A673 (cell line): ENCODE measurements around the gene RASSF3. TPM values are rescaled to one million over a fixed set of nuclear protein-coding genes. Genes with fewer than 3 reads are reported as not detected.

Source experiments
- BruUV-seq: library from RNA; stranded (reverse); fragments of 400-500 nt; replicated peaks from 2 replicates; lab custom pipeline; 2021; lab: Mats Ljungman, UMichigan
- CTCF ChIA-PET: fragments of 300-600 bp; sonication (Branson Sonifier 250); formaldehyde crosslinking; loops from one replicate; lab custom pipeline; 2022; ENCODE audit warnings: antibody characterized with exemption; lab: Charles Lee
- POLR2A ChIA-PET: fragments of 300-600 bp; sonication (Branson Sonifier 250); formaldehyde crosslinking; loops from one replicate; lab custom pipeline; 2022; ENCODE audit warnings: antibody characterized with exemption; ENCODE audit not compliant: low non-redundant PET; lab: Charles Lee
- DNase-seq: peaks from one replicate; pipeline ENCODE4 v3.0.0-alpha.2; 2015; ENCODE audit warnings: low spot score
- H3K27ac ChIP-seq: fragments of 200-600 bp; sonication (generic); 2 replicates; pipeline ENCODE4 v1.5.1; 2016; ENCODE audit warnings: mixed run types, low read depth, mild to moderate bottlenecking, mixed read lengths, antibody characterized with exemption, low read length; ENCODE audit not compliant: poor library complexity, severe bottlenecking
- H3K27me3 ChIP-seq: fragments of 200-600 bp; sonication (generic); replicated peaks from 2 replicates; pipeline ENCODE4 v1.6.1; 2017; ENCODE audit warnings: mixed run types, low read depth, mild to moderate bottlenecking, mixed read lengths, antibody characterized with exemption, low read length; ENCODE audit not compliant: insufficient read depth, poor library complexity
- H3K36me3 ChIP-seq: fragments of 200-600 bp; sonication (generic); 2 replicates; pipeline ENCODE4 v1.6.1; 2016; ENCODE audit warnings: mixed run types, mild to moderate bottlenecking, mixed read lengths, antibody characterized with exemption, low read length; ENCODE audit not compliant: insufficient read depth, poor library complexity, severe bottlenecking
- H3K4me1 ChIP-seq: fragments of 200-600 bp; sonication (generic); 2 replicates; pipeline ENCODE4 v1.6.1; 2017; ENCODE audit warnings: mixed run types, mild to moderate bottlenecking, mixed read lengths, antibody characterized with exemption, low read length; ENCODE audit not compliant: insufficient read depth, poor library complexity, severe bottlenecking
- H3K4me3 ChIP-seq: fragments of 200-600 bp; sonication (generic); 2 replicates; pipeline ENCODE4 v1.5.1; 2016; ENCODE audit warnings: low read depth, mixed run types, mild to moderate bottlenecking, mixed read lengths, low read length; ENCODE audit not compliant: poor library complexity, severe bottlenecking
- H3K9me3 ChIP-seq: fragments of 200-600 bp; sonication (generic); 2 replicates; pipeline ENCODE4 v1.6.1; 2016; ENCODE audit warnings: mixed run types, low read depth, mild to moderate bottlenecking, mixed read lengths, antibody characterized with exemption, low read length; ENCODE audit not compliant: poor library complexity, severe bottlenecking
- CTCF ChIP-seq: fragments of 300-800, 200-600 bp; sonication (generic); conservative IDR thresholded peaks from 2 replicates; pipeline ENCODE4 v1.5.1; 2017; ENCODE audit warnings: low read depth, mild to moderate bottlenecking, antibody characterized with exemption, low read length, moderate library complexity, mixed read lengths
- EZH2 ChIP-seq: fragments of 200-600 bp; sonication (generic); IDR thresholded peaks from 2 replicates; pipeline ENCODE4 v1.6.1; 2017; ENCODE audit warnings: borderline replicate concordance, low read depth, mild to moderate bottlenecking, mixed read lengths, antibody characterized with exemption, low read length; ENCODE audit not compliant: poor library complexity, severe bottlenecking
- intact Hi-C: fragments of 100-400 bp; cut with micrococcal nuclease; formaldehyde crosslinking; loops from one replicate; pipeline ENCODE4 v1.10.0; 2022; ENCODE audit not compliant: unreplicated experiment
- total RNA-seq: library from RNA; stranded (reverse); gene quantifications from 2 replicates; pipeline ENCODE4 v1.2.3, GENCODE V29; 2021

RASSF3 gene
- total RNA-seq, 1 experiment from 2014 or later: 38.2 TPM

DNA sequence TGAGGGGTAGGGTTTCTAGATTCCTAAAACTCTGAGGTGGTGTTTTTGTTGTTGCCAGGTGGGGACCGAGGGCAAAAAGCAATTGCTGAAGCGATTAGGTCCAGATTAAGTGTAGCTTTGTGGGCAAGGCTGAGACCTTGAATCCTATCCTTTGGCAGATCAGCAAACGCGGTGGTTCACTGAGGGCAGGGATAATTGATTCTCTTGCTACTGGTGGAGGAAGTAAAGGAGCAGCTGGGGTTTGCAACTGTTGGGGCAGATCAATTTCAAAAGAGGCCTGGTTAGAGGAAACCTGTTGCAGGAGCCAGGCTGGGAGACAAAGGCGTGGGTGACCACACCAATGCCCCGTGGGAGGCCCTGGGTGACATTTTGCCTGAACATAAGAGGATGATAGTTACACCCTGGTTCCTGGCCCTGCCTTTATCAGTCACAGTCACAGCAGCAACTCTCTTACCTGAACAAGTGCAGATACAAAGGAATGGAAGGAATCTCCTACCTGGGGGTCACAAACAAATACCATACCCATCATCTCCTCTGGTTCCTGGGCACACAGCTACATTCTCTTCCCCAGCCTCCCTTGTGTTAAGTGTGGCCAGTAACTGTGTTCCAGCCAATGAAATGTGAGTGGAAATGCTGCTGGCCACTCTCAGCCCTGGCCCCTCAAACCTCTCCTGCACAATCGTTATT, 43.3 kb upstream of the RASSF3 start:
- H3K4me3 ChIP-seq: no peak overlapping the region
- no peak overlapping the region for H3K27ac ChIP-seq
- no peaks in the 10 kb centered on the region for H3K9me3 ChIP-seq
- H3K4me1 ChIP-seq: no peaks in the 10 kb centered on the region
- BruUV-seq: no TSS peak
- no peaks in the 10 kb centered on the region for H3K27me3 ChIP-seq
- ChIA-PET CTCF (no interaction called here), POLR2A (no interaction called here)
- no peaks in the 10 kb centered on the region for H3K36me3 ChIP-seq
- TF ChIP-seq EZH2 (no peak), CTCF (no peak)
- intact Hi-C loops: no loop called here
- DNase-seq: no peak

DNA sequence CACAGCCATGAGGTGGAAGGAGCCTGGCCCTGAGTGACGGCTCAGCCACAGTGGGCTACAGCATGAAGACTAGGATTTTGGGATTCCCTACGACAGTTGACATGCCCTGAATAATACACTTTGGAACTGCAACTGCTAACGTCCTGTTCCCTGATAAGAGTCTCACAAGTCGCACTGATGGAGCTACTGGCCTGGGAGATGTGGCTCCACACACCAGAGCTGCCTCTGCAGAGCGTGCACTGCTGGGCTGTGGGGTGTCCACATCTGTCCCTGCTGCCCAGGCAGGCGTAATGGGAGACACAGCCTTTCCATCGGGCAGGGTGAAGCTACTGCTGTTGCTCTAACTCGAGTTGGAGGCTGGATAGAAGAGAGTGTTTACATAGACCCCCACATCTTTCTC, 42.7 kb upstream of the RASSF3 start:
- CTCF ChIA-PET: no interaction called here
- H3K4me3 ChIP-seq: no peak overlapping the region
- DNase-seq: no peak

GRCh38 chr12:64568298-64568697, 42.0 kb upstream of the RASSF3 start:
- no peaks in the 10 kb centered on the region for H3K9me3 ChIP-seq
- no peak for TF ChIP-seq EZH2
- TF ChIP-seq CTCF: no peak
- intact Hi-C loops: no loop called here
- no peak overlapping the region for H3K4me3 ChIP-seq
- no TSS peak for BruUV-seq
- POLR2A ChIA-PET: interaction anchor here (0.6 kb wide), 1 partner anchor 32 kb away, joined by 7 read pairs; no protein-coding TSS in a partner anchor
- no peaks in the 10 kb centered on the region for H3K36me3 ChIP-seq
- H3K4me1 ChIP-seq: no peaks in the 10 kb centered on the region
- CTCF ChIA-PET: no interaction called here
- DNase-seq: peak; percentile 48
- H3K27me3 ChIP-seq: no peaks in the 10 kb centered on the region
- H3K27ac ChIP-seq: no peak overlapping the region

More for the DNA sequence above, 42.7 kb upstream of the RASSF3 start:
- Histone ChIP-seq H3K27me3 (no peaks in the 10 kb centered on the region), H3K4me1 (no peaks in the 10 kb centered on the region), H3K9me3 (no peaks in the 10 kb centered on the region), H3K36me3 (no peaks in the 10 kb centered on the region), H3K27ac (no peak overlapping the region)
- intact Hi-C loops: no loop called here
- POLR2A ChIA-PET: no interaction called here
- no TSS peak for BruUV-seq
- TF ChIP-seq EZH2 (no peak), CTCF (no peak)
